Islet of Langerhans (tissue), 1 donor: Measurements from ENCODE around the gene ZNF22.

Experiments
- FAIRE-seq: peaks from one replicate; lab custom pipeline; 2011; peaks lifted over from hg19 to GRCh38; lab: Jason Lieb, UNC

ZNF22 gene

GRCh38 chr10:45000752-45001380 is at the start of gene ZNF22:
TSS of gene ZNF22 (plus strand) at chr10:45000923. CDS start at chr10:45003369, 2,446 bp downstream.
- no peak for FAIRE-seq

- no peak for FAIRE-seq
These were observed 49.0 kb upstream of the ZNF22 start for GRCh38 chr10:44951576-44952226.

GRCh38 chr10:44952779-44953231 is 47.9 kb upstream of the ZNF22 start:
- FAIRE-seq: no peak

- FAIRE-seq: no peak
These were observed 46.7 kb upstream of the ZNF22 start for GRCh38 chr10:44954042-44954441.

GRCh38 chr10:44954962-44955361 is 45.8 kb upstream of the ZNF22 start:
- no peak for FAIRE-seq

GRCh38 chr10:44955413-44956070 is 45.2 kb upstream of the ZNF22 start:
- no peak for FAIRE-seq

GRCh38 chr10:44956226-44956625 is 44.5 kb upstream of the ZNF22 start:
- FAIRE-seq: no peak

- FAIRE-seq: no peak
These were observed 43.7 kb upstream of the ZNF22 start for GRCh38 chr10:44956717-44957706.

- FAIRE-seq: peak; percentile 70
These were observed 42.4 kb upstream of the ZNF22 start for GRCh38 chr10:44958196-44958897.

GRCh38 chr10:44958898-44959246 is 41.9 kb upstream of the ZNF22 start:
- no peak for FAIRE-seq

- FAIRE-seq: no peak
These were observed 41.3 kb upstream of the ZNF22 start, which contains the start of gene RASSF4 for GRCh38 chr10:44959247-44960087. TSS of gene RASSF4 (plus strand) at chr10:44959802. CDS start at chr10:44970203, 10,401 bp downstream.

- FAIRE-seq: no peak
These were observed 40.6 kb upstream of the ZNF22 start for GRCh38 chr10:44960088-44960460.

- FAIRE-seq: no peak
These were observed 40.1 kb upstream of the ZNF22 start for GRCh38 chr10:44960482-44961229.

- FAIRE-seq: no peak
These were observed 39.5 kb upstream of the ZNF22 start for GRCh38 chr10:44961230-44961571.

- no peak for FAIRE-seq
These were observed 38.6 kb upstream of the ZNF22 start for GRCh38 chr10:44961931-44962750.

GRCh38 chr10:44962870-44963738 is 37.6 kb upstream of the ZNF22 start:
- FAIRE-seq: no peak

- FAIRE-seq: no peak
These were observed 36.7 kb upstream of the ZNF22 start for GRCh38 chr10:44963772-44964633.
